GM21381 (cell line): ENCODE measurements around the gene ZNF660.

Source experiments
- ATAC-seq: cut with Tn5 transposase; IDR thresholded peaks from one replicate; pipeline ENCODE4 v1.9.1; 2021; ENCODE audit warnings: mild to moderate bottlenecking, moderate library complexity; ENCODE audit not compliant: unreplicated experiment

ZNF660 gene

DNA sequence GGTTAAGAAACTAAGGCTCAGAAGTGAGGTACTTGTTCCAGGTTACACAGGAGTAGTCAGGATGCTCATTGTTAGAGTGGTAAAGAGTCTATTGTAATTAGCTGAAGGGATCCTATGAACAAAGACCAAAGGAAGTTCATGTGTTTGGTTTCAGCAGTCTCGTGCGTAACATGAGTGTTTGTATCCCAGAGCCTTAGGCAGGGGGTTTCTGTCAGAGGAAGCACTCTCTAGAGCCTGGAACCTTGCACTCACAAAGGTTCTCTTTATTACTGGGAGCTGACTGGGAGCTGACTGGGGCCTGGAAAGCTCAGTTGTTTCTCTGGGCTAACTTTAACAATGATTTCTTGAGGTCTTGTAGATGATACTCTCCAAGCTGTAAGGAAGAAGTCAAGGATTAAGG, 44.0 kb downstream of the ZNF660 start:
- ATAC-seq, result no peak

DNA sequence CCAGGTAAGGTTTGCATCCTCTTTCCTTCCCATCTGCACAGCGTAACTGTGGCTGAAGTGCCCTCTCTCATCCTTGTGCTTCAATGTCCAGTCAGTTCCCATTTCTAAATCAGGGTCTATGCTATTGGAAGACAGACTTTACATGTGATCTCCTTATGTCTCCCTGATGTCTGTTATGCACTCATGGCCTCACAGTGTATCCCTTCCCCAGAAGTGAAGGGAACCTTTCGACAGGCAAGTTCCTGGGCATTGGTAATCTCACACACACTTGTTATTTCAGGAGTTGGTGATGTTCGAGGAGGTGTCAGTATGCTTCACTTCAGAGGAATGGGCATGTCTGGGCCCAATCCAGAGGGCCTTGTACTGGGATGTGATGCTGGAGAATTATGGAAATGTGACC, 47.4 kb downstream of the ZNF660 start:
- ATAC-seq, result no peak

DNA sequence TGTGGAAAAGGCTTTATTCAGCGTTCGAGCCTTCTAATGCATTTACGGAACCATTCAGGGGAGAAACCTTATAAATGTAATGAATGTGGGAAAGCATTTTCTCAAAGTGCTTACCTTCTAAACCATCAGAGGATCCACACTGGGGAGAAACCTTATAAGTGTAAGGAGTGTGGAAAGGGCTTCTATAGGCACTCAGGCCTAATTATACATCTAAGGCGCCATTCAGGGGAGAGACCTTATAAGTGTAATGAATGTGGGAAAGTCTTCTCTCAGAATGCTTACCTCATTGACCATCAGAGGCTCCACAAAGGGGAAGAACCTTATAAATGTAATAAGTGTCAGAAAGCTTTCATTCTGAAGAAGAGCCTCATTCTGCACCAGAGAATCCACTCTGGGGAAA, 57.6 kb downstream of the ZNF660 start:
- ATAC-seq, result no peak

DNA sequence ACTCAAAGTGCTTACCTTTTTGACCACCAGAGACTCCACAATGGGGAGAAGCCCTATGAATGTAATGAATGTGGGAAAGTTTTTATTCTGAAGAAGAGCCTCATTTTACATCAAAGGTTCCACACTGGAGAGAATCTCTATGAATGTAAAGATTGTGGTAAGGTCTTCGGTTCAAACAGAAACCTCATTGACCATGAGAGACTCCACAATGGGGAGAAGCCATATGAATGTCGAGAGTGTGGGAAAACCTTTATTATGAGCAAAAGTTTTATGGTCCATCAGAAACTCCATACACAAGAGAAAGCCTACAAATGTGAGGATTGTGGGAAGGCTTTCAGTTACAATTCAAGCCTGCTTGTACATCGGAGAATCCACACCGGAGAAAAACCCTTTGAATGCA, 58.3 kb downstream of the ZNF660 start:
- ATAC-seq, result no peak

DNA sequence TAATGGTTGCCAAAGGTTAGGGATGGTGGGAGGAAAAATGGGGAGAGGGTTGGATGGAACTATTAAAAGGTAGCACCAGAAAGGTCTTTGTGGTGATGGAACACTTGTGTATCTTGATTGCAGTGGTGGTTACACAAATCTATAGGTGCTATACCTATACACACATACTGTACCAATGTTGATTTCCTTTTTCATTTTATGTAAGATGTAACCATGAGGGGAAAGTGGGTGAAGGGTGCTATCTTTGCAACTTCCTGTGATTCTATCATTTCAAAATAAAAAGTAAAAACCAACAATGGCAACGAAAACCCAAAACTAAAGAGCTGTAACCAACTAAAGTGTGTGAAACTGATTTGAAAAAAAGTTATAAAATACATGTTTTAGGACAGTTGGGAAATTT, 63.0 kb downstream of the ZNF660 start:
- no peak for ATAC-seq

DNA sequence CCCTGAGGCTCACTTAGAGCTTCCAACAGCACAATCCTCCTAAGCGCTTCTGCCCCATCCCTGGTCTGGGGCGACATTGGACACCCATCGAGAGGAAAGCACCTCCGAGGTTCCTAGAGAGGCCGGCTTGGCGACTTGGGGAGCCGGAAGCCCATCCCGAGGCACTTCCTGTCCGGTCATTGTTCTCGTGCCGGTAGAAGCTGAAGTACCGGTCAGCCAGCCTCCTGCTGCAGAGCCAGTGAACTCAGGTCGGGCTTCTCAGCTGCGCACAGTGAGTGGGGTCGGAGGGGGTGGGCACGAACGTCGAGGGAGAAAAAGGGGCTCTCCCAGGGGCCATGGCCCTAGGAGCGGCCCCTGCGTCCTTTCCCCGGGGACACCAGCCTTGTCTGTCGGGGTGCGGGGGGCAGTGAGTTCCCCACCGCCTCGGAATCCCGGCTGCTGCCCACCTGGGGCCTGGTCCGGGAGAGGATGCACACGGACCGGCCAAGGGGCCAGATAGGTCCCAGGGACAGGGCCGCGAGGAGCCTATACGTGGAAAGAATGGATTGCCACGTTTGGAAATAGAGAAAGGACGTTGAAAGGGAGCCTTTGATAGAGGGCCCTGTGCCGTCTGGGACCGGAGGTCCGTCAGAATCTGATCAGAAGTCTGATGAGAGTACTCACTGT, 63.9 kb downstream of the ZNF660 start, which contains the start of gene ZNF35:
TSS of gene ZNF35 (plus strand) at position 169 of the 666 bp plus-strand sequence. CDS start 2,336 bp downstream, outside the sequence.
- ATAC-seq, result peak; percentile 97
